Hair follicular keratinocyte (primary cell): ENCODE measurements around the gene TBC1D4. TPM values are rescaled to one million over a fixed set of nuclear protein-coding genes. Genes with fewer than 3 reads are reported as not detected.

Experiments
- total RNA-seq: library from RNA; depleted of rRNA; stranded (reverse); fragments of >200 nt; gene quantifications from 2 replicates; pipeline ENCODE4 v1.2.3, GENCODE V29; 2015

The TBC1D4 gene, protein sequence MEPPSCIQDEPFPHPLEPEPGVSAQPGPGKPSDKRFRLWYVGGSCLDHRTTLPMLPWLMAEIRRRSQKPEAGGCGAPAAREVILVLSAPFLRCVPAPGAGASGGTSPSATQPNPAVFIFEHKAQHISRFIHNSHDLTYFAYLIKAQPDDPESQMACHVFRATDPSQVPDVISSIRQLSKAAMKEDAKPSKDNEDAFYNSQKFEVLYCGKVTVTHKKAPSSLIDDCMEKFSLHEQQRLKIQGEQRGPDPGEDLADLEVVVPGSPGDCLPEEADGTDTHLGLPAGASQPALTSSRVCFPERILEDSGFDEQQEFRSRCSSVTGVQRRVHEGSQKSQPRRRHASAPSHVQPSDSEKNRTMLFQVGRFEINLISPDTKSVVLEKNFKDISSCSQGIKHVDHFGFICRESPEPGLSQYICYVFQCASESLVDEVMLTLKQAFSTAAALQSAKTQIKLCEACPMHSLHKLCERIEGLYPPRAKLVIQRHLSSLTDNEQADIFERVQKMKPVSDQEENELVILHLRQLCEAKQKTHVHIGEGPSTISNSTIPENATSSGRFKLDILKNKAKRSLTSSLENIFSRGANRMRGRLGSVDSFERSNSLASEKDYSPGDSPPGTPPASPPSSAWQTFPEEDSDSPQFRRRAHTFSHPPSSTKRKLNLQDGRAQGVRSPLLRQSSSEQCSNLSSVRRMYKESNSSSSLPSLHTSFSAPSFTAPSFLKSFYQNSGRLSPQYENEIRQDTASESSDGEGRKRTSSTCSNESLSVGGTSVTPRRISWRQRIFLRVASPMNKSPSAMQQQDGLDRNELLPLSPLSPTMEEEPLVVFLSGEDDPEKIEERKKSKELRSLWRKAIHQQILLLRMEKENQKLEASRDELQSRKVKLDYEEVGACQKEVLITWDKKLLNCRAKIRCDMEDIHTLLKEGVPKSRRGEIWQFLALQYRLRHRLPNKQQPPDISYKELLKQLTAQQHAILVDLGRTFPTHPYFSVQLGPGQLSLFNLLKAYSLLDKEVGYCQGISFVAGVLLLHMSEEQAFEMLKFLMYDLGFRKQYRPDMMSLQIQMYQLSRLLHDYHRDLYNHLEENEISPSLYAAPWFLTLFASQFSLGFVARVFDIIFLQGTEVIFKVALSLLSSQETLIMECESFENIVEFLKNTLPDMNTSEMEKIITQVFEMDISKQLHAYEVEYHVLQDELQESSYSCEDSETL (N-terminal part only)
- 9.1 and 10.4 TPM in 2 replicates for total RNA-seq

DNA sequence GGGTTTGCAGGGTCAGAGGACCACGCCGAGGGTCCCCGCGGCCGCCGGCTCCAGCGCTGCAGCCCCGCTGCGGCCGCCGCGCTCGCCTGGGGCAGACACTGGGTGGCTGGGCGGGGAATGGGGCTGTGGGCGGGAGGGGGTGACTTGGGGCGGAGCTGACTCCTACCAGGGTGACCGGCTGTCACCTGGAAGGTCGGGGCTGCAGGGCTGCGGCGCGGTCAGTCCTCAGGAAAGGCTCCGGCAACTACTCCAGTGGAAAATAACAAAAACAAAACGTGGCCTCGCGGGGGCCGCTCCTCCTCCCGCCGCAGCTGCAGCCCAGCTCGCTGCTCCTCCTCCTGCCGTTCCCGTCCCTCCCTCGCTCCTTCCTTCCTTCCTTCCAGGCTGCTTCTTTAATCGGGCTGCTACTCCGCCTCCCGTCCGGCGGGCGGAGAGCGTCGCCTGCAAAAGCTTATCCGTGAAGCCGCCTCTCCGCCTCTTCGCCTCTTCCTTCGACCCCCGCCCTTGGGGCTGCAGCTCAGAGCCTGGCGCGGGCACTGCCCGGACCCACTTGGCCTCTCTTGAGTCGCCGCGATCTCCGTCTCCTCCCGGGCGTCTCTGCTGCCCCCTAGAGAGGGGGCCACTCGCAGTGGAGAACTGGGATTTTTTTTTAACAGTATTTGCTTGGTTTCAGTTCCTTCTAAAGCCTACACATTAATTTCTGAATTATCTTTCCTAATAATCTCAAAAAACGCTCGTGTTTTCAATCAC is at the start of gene TBC1D4:
Gene TBC1D4, minus strand, starts transcription at position 100 of the 750 bp plus-strand sequence. CDS start 402 bp downstream, outside the sequence.

Other genes with a start within 250 kb of the TBC1D4 start
- 51.9 and 71.5 TPM in 2 replicates for gene COMMD6, start 55.7 kb upstream of the TBC1D4 start, total RNA-seq
- 114 and 122 TPM in 2 replicates for gene UCHL3, start 67.6 kb upstream of the TBC1D4 start, total RNA-seq
- 3.7 TPM in 2 replicates for gene LMO7, start 154.2 kb upstream of the TBC1D4 start, total RNA-seq